ENCODE data around the gene RPN2. TPM values are rescaled to one million over a fixed set of nuclear protein-coding genes. Genes with fewer than 3 reads are reported as not detected.

Gene RPN2
- polyA plus RNA-seq, 1 donor from 2014 or later, result 151 TPM

GRCh38 chr20:37284691-37285161, 105.6 kb downstream of the RPN2 start:
- Histone ChIP-seq H2AFZ (ENCODE audit: low read depth, low read length) (no peak overlapping the region), H3K36me3 (ENCODE audit: insufficient read depth, low read length) (no peaks in the 10 kb centered on the region), H3K27ac (ENCODE audit: low read length) (no peak overlapping the region), H3K4me3 (ENCODE audit: low read length) (no peak overlapping the region), H3K9me2 (ENCODE audit: insufficient read depth, low read length) (no peaks in the 10 kb centered on the region), H3K4me2 (ENCODE audit: low read length) (no peak overlapping the region), H3K79me2 (replicated peaks; ENCODE audit: insufficient read depth, low read length) (no peaks in the 10 kb centered on the region), H3K27me3 (ENCODE audit: insufficient read depth, low read depth, low read length) (no peaks in the 10 kb centered on the region), H3K9me3 (ENCODE audit: low read length) (no peaks in the 10 kb centered on the region), H4K20me1 (ENCODE audit: insufficient read depth) (no peaks in the 10 kb centered on the region), H3K9ac (ENCODE audit: low read length) (no peak overlapping the region), H3F3A (ENCODE audit: insufficient read depth, low read length, poor library complexity, severe bottlenecking) (no peaks in the 10 kb centered on the region)
- TF ChIP-seq CTCF (IDR thresholded peaks at IDR 0.05; ENCODE audit: poor library complexity, severe bottlenecking) (no peak), RAD21 (conservative IDR thresholded peaks at IDR 0.05) (no peak), REST (IDR thresholded peaks at IDR 0.05; ENCODE audit: borderline replicate concordance) (no peak), TAF1 (IDR thresholded peaks at IDR 0.05; ENCODE audit: low read depth) (no peak), EP300 (conservative IDR thresholded peaks at IDR 0.05; ENCODE audit: poor library complexity, severe bottlenecking) (no peak), SMC3 (conservative IDR thresholded peaks at IDR 0.05; ENCODE audit: poor library complexity) (no peak), MXI1 (conservative IDR thresholded peaks at IDR 0.05; ENCODE audit: poor library complexity, severe bottlenecking) (no peak), EZH2 (IDR thresholded peaks at IDR 0.05; ENCODE audit: borderline replicate concordance, insufficient read depth, low read length, poor library complexity, severe bottlenecking) (no peak), POLR2AphosphoS5 (IDR thresholded peaks at IDR 0.05) (no peak)

- Histone ChIP-seq H3F3A (ENCODE audit: insufficient read depth, low read length, poor library complexity, severe bottlenecking) (no peaks in the 10 kb centered on the region), H3K27ac (ENCODE audit: low read length) (no peak overlapping the region), H4K20me1 (ENCODE audit: insufficient read depth) (no peaks in the 10 kb centered on the region), H3K4me2 (ENCODE audit: low read length) (no peak overlapping the region), H3K4me3 (ENCODE audit: low read length) (no peak overlapping the region), H3K9me3 (ENCODE audit: low read length) (no peaks in the 10 kb centered on the region), H3K27me3 (ENCODE audit: insufficient read depth, low read depth, low read length) (no peaks in the 10 kb centered on the region), H3K9me2 (ENCODE audit: insufficient read depth, low read length) (no peaks in the 10 kb centered on the region), H3K9ac (ENCODE audit: low read length) (no peak overlapping the region), H3K36me3 (ENCODE audit: insufficient read depth, low read length) (no peaks in the 10 kb centered on the region), H3K79me2 (replicated peaks; ENCODE audit: insufficient read depth, low read length) (peaks cover 2% of the 10 kb centered on the region), H2AFZ (ENCODE audit: low read depth, low read length) (no peak overlapping the region)
- no peak for TF ChIP-seq RAD21 (conservative IDR thresholded peaks at IDR 0.05)
- no peak for TF ChIP-seq POLR2AphosphoS5 (IDR thresholded peaks at IDR 0.05)
- no peak for TF ChIP-seq TAF1 (IDR thresholded peaks at IDR 0.05; ENCODE audit: low read depth)
- TF ChIP-seq MXI1 (conservative IDR thresholded peaks at IDR 0.05; ENCODE audit: poor library complexity, severe bottlenecking), result no peak
- TF ChIP-seq SMC3 (conservative IDR thresholded peaks at IDR 0.05; ENCODE audit: poor library complexity), result no peak
- TF ChIP-seq CTCF (IDR thresholded peaks at IDR 0.05; ENCODE audit: poor library complexity, severe bottlenecking), result no peak
- no peak for TF ChIP-seq REST (IDR thresholded peaks at IDR 0.05; ENCODE audit: borderline replicate concordance)
These were observed 106.7 kb downstream of the RPN2 start for GRCh38 chr20:37285664-37286374.

Data from neural cell (in vitro differentiated cells).